Natural killer cell (primary cell): ENCODE measurements around the gene SAMD8. TPM values are rescaled to one million over a fixed set of nuclear protein-coding genes. Genes with fewer than 3 reads are reported as not detected.

Source experiments
- ATAC-seq, 3 donors: fragments of 150-1000 bp in 2 of 3; fragments of 200-7000 bp in 1 of 3; cut with Tn5 transposase; 1 replicate in 1 of 3; 2 replicates in 2 of 3; pipeline ENCODE4 v1.10.0; 2021; ENCODE audit warnings: mild to moderate bottlenecking in 2 of 3, moderate library complexity in 2 of 3
- DNase-seq, 2 donors: peaks; one replicate each; pipeline versions ENCODE4 v3.0.0 to v3.0.0-alpha.2; 2013 to 2021; ENCODE audit warnings: mixed read lengths in 1 of 2
- H3K27ac ChIP-seq: one replicate; pipeline ENCODE4 v1.5.1; 2013; ENCODE audit warnings: mild to moderate bottlenecking, low read length
- H3K27me3 ChIP-seq: one replicate; pipeline ENCODE4 v1.6.1; 2013; ENCODE audit warnings: low read length; ENCODE audit not compliant: control insufficient read depth, insufficient read depth
- H3K36me3 ChIP-seq: one replicate; pipeline ENCODE4 v1.6.1; 2013; ENCODE audit warnings: low read length; ENCODE audit not compliant: control insufficient read depth, insufficient read depth
- H3K4me1 ChIP-seq: one replicate; pipeline ENCODE4 v1.6.1; 2013; ENCODE audit warnings: low read length; ENCODE audit not compliant: control insufficient read depth, insufficient read depth
- H3K4me3 ChIP-seq: one replicate; pipeline ENCODE4 v1.5.1; 2013; ENCODE audit warnings: low read length
- H3K9me3 ChIP-seq: one replicate; pipeline ENCODE4 v1.6.1; 2013; ENCODE audit warnings: low read length; ENCODE audit not compliant: control insufficient read depth, insufficient read depth
- H3K27ac Mint-ChIP-seq, 2 donors: one replicate each; pipeline ENCODE4 v1.8.0; 2022; ENCODE audit warnings: mild to moderate bottlenecking in 2 of 2, mixed read lengths in 2 of 2, moderate library complexity in 1 of 2
- H3K27me3 Mint-ChIP-seq, 2 donors: one replicate each; pipeline ENCODE4 v1.8.0; 2022; ENCODE audit warnings: low read depth in 2 of 2, mixed read lengths in 2 of 2
- H3K36me3 Mint-ChIP-seq: one replicate; pipeline ENCODE4 v1.8.0; 2022; ENCODE audit warnings: mixed read lengths
- H3K4me1 Mint-ChIP-seq, 2 donors: one replicate each; pipeline ENCODE4 v1.8.0; 2022; ENCODE audit warnings: mixed read lengths in 2 of 2
- H3K4me3 Mint-ChIP-seq: one replicate; pipeline ENCODE4 v1.8.0; 2022; ENCODE audit warnings: mild to moderate bottlenecking, moderate library complexity, mixed read lengths
- H3K9me3 Mint-ChIP-seq, 2 donors: one replicate each; pipeline ENCODE4 v1.8.0; 2022; ENCODE audit warnings: mixed read lengths in 2 of 2
- WGBS: methylation state at CpG from one replicate; pipeline ENCODE4 v1.1.7; 2013; ENCODE audit warnings: missing lambda C conversion rate; ENCODE audit not compliant: insufficient coverage; 5-methylcytosine and 5-hydroxymethylcytosine counted together
- intact Hi-C: fragments of 100-400 bp; cut with micrococcal nuclease; formaldehyde crosslinking; loops from one replicate; pipeline ENCODE4 v1.14.2; 2022
- total RNA-seq, 4 donors: library from RNA; stranded (reverse); fragments of 120-200 nt in 1 of 4; gene quantifications; one replicate each; pipeline versions ENCODE4 v1.2.3 to v1.2.4, GENCODE V29; 2013 to 2022
- TF ChIP-seq, protein P1 (sequence below): fragments of 200-600 bp; IDR thresholded peaks from one replicate; pipeline ENCODE4 v1.8.0; 2022; ENCODE audit warnings: antibody characterized with exemption

Gene SAMD8
- total RNA-seq, 3 donors from 2014 or later (not counting 1 experiment from before 2014, with no cell fraction given) = 26.6 to 30.9 (median 29.6) TPM

- WGBS = 89% methylated on average over 2 of the region's 2 CpGs
- H3K27me3 Mint-ChIP-seq = no peaks in the 10 kb centered on the region
- Histone ChIP-seq H3K27ac (no peak overlapping the region), H3K9me3 (no peaks in the 10 kb centered on the region), H3K36me3 (no peaks in the 10 kb centered on the region), H3K4me3 (no peak overlapping the region), H3K4me1 (no peaks in the 10 kb centered on the region), H3K27me3 (no peaks in the 10 kb centered on the region)
- H3K4me1 Mint-ChIP-seq = no peaks in the 10 kb centered on the region
- DNase-seq (no peak), ATAC-seq (no peak)
- no peaks in the 10 kb centered on the region for H3K36me3 Mint-ChIP-seq
- H3K27ac Mint-ChIP-seq = no peak overlapping the region
- intact Hi-C loops = no loop called here
- no peak overlapping the region for H3K4me3 Mint-ChIP-seq
- no peaks in the 10 kb centered on the region for H3K9me3 Mint-ChIP-seq
- TF ChIP-seq, protein P1, sequence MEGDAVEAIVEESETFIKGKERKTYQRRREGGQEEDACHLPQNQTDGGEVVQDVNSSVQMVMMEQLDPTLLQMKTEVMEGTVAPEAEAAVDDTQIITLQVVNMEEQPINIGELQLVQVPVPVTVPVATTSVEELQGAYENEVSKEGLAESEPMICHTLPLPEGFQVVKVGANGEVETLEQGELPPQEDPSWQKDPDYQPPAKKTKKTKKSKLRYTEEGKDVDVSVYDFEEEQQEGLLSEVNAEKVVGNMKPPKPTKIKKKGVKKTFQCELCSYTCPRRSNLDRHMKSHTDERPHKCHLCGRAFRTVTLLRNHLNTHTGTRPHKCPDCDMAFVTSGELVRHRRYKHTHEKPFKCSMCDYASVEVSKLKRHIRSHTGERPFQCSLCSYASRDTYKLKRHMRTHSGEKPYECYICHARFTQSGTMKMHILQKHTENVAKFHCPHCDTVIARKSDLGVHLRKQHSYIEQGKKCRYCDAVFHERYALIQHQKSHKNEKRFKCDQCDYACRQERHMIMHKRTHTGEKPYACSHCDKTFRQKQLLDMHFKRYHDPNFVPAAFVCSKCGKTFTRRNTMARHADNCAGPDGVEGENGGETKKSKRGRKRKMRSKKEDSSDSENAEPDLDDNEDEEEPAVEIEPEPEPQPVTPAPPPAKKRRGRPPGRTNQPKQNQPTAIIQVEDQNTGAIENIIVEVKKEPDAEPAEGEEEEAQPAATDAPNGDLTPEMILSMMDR = no peak
These were observed 22.8 kb upstream of the SAMD8 start for GRCh38 chr10:75088640-75089039.

DNA sequence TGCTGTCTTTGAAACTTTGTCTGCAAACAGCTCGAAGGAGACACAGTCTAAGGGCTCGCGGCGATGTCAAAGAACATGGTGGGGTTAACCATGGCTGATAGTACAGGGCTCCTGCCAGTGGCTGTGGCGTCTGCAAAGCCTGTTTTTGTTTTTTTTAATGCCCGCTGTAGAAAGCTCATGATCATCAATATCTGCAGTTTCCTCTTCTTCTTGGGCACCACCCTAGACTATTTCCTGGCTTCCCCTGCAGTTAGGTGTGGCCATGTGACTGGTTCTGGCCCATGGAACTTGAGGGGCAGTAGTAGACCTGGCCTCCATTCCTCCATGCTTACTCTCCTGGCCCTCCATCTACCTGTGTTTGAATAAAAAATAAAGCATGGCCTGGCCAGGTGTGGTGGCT is 21.8 kb upstream of the SAMD8 start:
- no peaks in the 10 kb centered on the region for H3K4me1 Mint-ChIP-seq
- no peaks in the 10 kb centered on the region for H3K36me3 Mint-ChIP-seq
- H3K27me3 Mint-ChIP-seq = no peaks in the 10 kb centered on the region
- Histone ChIP-seq H3K36me3 (no peaks in the 10 kb centered on the region), H3K27me3 (no peaks in the 10 kb centered on the region), H3K4me3 (no peak overlapping the region), H3K9me3 (no peaks in the 10 kb centered on the region), H3K4me1 (no peaks in the 10 kb centered on the region), H3K27ac (no peak overlapping the region)
- no peak overlapping the region for H3K4me3 Mint-ChIP-seq
- intact Hi-C loops = no loop called here
- ATAC-seq (no peak), DNase-seq (no peak)
- no peaks in the 10 kb centered on the region for H3K9me3 Mint-ChIP-seq
- H3K27ac Mint-ChIP-seq = no peak overlapping the region
- TF ChIP-seq, protein P1 = no peak
- 89% methylated on average over 6 of the region's 6 CpGs for WGBS

- 82% methylated on average over 3 of the region's 3 CpGs for WGBS
- DNase-seq (no peak), ATAC-seq (no peak)
- H3K36me3 Mint-ChIP-seq = no peaks in the 10 kb centered on the region
- no peaks in the 10 kb centered on the region for H3K9me3 Mint-ChIP-seq
- H3K27ac Mint-ChIP-seq = no peak overlapping the region
- TF ChIP-seq, protein P1 = no peak
- no peaks in the 10 kb centered on the region for H3K4me1 ChIP-seq
- intact Hi-C loops = no loop called here
- no peak overlapping the region for H3K4me3 ChIP-seq
- H3K27me3 Mint-ChIP-seq = no peaks in the 10 kb centered on the region
- no peaks in the 10 kb centered on the region for H3K4me1 Mint-ChIP-seq
- H3K27ac ChIP-seq = no peak overlapping the region
- H3K36me3 ChIP-seq = no peaks in the 10 kb centered on the region
- H3K4me3 Mint-ChIP-seq = no peak overlapping the region
- no peaks in the 10 kb centered on the region for H3K9me3 ChIP-seq
- H3K27me3 ChIP-seq = no peaks in the 10 kb centered on the region
These were observed 20.3 kb upstream of the SAMD8 start for GRCh38 chr10:75091146-75091545.

- Mint-ChIP-seq H3K27ac (no peak overlapping the region), H3K36me3 (no peaks in the 10 kb centered on the region)
- H3K4me1 ChIP-seq = peaks cover under 1% of the 10 kb centered on the region
These were observed 17.0 kb upstream of the SAMD8 start for GRCh38 chr10:75094465-75094864.

More at GRCh38 chr10:75094465-75094864, 17.0 kb upstream of the SAMD8 start:
- no peak overlapping the region for H3K4me3 Mint-ChIP-seq
- WGBS = 96% methylated on average over 10 of the region's 10 CpGs
- TF ChIP-seq, protein P1 = no peak
- H3K27me3 ChIP-seq = no peaks in the 10 kb centered on the region
- H3K36me3 ChIP-seq = no peaks in the 10 kb centered on the region
- intact Hi-C loops = no loop called here
- no peak overlapping the region for H3K4me3 ChIP-seq
- H3K27me3 Mint-ChIP-seq = no peaks in the 10 kb centered on the region
- no peaks in the 10 kb centered on the region for H3K9me3 ChIP-seq
- H3K9me3 Mint-ChIP-seq = no peaks in the 10 kb centered on the region
- H3K4me1 Mint-ChIP-seq = peaks cover 0 to under 1% of the 10 kb centered on the region in 2 donors
- no peak overlapping the region for H3K27ac ChIP-seq
- DNase-seq = no peak
- no peak for ATAC-seq
